Nucleus accumbens (tissue), 56 donors: ENCODE data around the gene MID2.
"Not testable (repeated sequence)": the region's sequence is repeated elsewhere in the genome, so short reads cannot be mapped to it uniquely, and the experiment has no call there.

Experiments
- DNase-seq, 56 donors: peaks; one replicate each; lab custom pipeline; 2025; lab: John Stamatoyannopoulos, UW

The MID2 gene

DNA sequence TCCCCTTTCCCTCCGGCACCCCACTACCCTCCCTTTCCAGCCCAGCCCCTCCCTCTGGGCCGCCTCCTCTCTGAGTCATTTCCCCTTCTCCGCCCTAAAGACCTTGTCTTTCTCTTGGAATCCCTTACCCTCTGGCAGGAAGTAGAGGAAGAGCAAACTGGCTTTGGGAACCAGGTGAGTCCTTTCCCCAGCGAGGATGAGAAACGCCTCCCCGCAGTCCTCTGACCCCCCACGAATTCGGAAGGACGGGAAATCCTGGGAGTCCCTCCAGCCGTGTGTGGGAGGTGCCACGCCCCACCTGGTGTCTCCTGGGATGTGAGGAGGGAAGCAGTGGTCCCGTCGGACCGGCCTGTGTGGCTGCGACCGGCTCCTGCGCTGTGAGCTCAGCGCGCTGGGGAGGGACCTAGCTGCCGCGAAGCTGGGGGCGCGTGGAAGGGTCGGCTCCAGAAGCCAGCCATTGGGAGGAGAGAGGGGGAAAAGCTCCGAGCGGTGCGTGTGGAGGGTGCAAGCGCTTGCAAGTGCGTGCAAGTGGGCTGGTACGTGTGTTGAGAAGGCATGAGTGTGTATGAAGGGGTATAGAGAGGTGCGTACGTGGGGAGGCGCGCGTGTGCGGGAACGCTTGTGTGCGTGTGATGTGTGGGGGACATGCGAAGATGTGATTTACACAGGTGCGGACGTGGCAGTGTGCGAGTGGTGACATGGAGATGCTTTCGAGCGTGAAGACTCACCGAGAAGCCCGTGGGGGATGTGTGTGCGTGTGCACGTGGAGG, 110.2 kb downstream of the MID2 start:
- peak in 20 of 56 donors; percentile 0 to 45 (median 16) for DNase-seq

DNA sequence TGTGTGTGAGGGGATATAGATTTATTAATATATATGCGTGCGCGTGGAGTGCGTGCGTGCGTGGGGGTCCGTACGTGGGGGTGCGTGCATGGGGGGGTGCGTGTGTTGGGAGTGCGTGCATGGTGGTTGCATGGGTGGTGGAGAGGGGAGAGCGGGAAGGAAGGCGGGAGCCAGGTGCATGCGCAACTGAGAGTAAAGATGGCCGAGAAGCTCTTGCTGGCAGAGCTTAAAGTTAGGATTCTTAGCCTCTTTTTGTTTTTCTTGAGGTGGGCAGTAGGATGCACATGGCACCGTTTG, 110.7 kb downstream of the MID2 start:
- DNase-seq, result peak in 20 of 56 donors; percentile 1 to 50 (median 9)

DNA sequence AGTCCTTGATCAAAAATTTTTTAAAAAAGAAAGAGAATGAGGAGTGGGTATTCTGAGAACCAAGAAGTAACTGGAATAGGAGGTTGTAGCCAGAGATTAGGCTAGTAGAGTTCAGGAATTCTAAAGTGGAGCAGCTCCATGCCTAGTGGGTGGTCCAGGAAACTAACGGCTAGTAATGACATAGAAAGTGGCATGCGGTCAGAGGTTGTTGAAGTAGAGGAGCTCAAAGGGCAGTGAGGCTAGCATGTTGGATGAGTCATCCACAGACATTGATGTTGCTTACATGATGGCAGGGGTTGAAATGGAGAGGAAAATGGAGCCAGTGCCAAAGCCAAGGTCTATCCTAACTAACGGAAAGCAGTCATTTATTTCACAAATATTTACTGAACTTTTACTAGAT, 114.4 kb downstream of the MID2 start:
- no peak for DNase-seq

DNA sequence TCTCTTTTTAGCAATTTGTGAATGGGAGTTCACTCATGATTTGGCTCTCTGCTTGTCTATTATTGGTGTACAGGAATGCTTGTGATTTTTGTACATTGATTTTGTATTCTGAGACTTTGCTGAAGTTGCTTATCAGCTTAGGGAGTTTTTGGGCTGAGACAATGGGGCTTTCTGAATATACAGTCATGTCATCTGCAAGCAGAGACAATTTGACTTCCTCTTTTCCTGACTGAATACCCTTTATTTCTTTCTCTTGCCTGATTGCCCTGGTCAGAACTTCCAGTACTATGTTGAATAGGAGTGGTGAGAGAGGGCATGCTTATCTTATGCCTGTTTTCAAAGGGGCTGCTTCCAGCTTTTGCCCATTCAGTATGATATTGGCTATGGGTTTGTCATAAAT, 129.7 kb downstream of the MID2 start:
- DNase-seq, result not testable (repeated sequence)

DNA sequence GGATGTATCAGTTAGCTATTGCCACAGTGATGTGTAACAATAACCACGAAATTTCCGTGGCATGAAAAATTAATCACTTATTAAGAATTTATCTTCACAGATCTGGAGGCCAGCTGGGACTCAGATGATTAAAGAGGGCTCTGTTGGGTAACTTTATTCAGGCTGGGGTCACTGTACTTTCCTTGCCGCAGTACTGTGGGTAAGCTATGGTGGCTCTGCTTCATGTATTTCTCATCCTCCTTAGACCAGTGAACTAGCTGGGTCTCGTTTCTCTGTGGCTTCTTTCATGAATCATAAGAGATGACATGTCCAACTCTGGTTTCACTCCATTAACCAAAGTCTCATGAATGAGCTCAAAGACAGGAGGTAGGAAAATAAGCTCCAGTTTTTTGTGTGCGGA, 143.0 kb downstream of the MID2 start:
- DNase-seq, result no peak

DNA sequence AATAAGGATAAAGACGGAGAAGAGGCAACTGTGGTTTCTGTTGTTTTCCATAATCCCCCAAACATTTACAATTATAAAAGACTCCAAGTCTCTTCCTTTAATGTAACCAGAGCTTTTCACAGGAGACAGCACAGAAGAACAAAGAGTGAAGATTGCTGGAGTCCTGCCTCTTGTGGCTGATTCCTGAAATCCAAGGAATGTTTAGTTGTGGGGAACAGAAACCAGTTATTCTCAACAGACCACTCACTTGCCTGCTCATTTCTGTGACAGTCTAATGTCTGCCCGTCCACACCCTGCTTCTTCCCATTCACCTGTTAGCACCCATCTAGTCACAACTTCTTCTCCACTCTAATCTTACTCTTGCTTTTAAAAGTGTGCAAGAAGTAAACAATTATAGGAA, 144.4 kb downstream of the MID2 start:
- DNase-seq, result no peak

DNA sequence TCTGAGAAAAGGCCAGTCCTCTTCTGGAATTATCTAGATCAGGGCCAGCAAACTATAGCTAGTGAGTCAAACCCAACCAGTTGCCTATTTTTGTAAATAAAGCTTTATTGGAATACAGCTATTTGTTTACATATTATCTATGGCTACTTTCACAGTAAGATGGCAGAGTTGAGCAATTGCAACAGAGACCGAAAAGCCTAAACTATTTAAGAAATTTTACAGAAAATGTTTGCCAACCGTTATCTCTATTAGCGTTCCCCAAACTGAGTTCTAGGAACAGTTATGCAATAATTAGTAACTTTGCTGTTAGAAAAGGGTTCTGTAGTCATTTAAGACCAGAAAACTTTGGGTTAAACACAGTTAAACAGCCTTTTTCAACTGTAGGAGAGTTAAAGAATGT, 146.0 kb downstream of the MID2 start:
- no peak for DNase-seq
